ENCODE measurements around the gene CYP26B1.
A peak's percentile ranks its signal among the peaks of the same experiment; 100 is the strongest.

Gene CYP26B1, protein sequence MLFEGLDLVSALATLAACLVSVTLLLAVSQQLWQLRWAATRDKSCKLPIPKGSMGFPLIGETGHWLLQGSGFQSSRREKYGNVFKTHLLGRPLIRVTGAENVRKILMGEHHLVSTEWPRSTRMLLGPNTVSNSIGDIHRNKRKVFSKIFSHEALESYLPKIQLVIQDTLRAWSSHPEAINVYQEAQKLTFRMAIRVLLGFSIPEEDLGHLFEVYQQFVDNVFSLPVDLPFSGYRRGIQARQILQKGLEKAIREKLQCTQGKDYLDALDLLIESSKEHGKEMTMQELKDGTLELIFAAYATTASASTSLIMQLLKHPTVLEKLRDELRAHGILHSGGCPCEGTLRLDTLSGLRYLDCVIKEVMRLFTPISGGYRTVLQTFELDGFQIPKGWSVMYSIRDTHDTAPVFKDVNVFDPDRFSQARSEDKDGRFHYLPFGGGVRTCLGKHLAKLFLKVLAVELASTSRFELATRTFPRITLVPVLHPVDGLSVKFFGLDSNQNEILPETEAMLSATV

DNA sequence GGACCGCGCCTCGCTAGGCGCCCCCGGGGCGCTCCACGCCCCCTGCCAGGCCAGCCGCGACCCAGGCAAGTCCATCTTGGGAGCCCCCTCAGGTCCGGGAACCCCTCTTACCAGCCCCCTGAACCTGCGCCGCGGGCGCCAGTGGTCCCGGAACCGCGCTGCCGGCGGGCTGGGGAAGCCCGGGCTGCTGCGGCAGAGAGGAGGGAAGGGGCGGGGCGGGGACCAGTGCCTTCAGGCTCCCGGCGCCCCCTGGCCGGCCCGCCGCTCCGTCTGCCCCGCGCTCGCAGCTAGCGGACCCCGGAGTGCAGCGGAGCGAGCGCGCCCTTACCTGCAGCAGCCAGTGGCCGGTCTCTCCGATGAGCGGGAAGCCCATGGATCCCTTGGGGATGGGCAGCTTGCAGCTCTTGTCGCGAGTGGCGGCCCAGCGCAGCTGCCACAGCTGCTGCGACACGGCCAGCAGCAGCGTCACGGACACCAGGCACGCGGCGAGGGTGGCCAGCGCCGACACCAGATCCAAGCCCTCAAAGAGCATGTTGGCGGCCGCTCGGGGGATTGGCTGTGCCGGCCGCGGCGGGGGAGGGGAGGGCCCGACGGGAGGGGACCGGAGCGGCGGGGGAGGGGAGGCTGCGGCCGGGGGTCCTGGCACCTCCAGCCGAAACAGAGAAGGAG lies at the start of gene CYP26B1:
TSS of gene CYP26B1 (minus strand) at position 560 of the 669 bp plus-strand sequence. CDS start at position 532, 28 bp downstream.
- no peak for DNase-seq

DNA sequence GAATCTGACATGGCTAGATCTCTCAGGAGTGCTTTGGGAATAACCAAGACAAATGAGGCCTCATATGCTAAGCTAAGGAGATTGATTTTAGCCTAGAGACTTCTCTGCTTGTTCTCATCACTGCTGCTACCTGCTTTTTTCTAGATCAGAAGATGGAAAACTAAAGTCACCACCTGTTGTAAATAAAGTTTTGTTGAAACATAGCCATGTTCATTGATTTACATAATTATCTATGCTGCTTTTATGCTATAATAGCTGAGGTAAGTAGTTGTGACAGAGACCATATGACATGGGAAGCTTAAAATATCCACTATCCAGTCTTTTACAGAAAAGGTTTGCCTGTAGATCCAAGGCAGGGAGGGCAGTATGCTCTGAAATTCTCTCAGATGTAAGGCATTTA lies 46.1 kb upstream of the CYP26B1 start:
- no peak for DNase-seq

DNA sequence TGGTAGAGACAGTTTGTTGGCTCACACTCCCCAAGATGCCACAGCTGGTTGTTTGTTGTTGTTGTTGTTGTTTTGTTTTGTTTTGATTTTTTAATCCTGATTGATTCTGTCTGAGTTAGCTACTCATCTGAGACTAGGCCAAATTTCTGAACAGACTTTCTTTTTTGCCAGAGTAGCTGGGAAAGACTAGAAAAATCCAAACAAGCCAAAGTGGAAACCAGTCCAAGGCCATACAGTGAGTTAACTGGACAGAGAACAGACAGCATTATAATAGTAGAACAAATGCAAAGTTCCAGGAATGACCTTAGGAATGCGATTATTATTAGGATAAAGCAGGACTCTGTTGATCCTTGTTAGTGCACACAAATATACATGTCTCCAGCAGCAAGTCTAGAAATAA lies 43.8 kb upstream of the CYP26B1 start:
- DNase-seq: no peak

DNA sequence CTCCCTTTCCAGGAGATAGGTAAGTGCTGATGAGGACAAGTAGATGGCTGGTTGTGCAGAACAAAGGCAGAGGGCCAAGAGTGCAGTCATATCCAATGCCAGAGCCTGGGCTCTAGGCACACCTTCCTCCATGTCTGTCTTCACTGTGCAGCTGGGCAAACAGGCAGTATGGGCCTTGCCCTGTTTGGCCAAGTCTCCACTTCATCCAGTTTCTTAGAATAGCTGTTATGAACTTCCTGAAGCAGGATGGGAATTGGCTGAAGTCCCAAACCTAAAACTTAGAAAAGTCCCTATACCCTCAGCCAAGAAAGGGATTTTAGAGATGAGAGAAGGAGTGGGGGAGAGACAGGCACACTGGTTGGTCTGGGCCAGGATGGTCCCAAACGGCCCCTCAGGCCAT lies 37.5 kb upstream of the CYP26B1 start:
- DNase-seq: no peak

DNA sequence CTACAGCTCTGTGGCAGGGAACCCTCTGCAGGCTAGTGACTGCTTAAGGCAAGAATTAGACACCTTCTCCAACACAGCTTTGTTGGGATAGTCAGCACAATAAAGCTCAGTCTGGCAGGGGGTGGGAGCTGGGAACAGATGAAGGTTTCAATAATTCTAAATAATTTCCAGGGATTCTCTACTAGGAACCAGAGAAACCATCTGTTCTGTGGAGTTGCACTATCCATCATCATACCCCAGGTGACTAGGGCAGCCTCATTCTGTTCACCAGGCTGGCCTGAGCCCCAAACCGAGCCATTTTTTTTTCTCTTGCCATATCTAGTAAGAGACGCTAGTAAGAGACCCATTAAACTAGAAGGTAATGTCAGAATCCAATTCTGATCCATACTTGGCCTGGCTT lies 35.8 kb upstream of the CYP26B1 start:
- no peak for DNase-seq

DNA sequence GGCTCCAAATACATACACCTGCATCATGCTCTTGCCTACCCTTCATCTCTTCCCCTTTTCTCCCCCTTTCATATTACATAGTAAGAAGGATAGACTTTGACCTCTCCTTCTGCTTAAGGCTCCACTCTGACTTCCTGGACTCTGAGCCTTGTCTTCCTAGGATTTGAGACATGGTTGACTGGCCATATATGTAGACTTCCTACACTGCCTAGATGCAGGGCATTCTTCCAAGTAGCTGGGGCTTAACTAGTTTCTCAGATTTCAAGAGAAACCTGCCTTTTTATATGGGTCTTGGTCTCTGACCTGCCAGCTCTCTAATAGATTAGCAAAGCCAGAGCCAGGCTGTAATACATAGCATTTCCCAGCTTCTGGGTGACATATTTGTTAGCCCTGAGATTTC lies 35.4 kb upstream of the CYP26B1 start:
- no peak for DNase-seq

DNA sequence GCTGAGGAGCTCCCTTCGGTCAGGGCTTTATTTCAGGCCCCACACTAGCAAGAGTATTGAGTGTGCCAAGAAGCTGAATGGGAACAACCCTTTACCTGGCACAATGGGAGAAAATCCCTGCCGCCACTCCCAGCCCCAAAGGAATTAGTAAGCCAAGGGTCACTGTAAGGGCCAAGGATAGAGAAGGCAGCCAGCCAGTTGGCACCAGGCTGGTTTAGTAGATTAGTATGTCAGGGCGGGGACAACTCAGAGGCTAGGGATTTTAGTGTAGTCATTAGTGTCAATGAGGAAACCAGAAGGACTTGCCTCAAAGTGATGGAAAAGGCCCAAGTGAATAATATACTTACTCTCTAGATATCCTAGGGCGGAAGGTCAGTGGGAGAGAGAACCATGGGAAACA lies 34.9 kb upstream of the CYP26B1 start:
- no peak for DNase-seq

DNA sequence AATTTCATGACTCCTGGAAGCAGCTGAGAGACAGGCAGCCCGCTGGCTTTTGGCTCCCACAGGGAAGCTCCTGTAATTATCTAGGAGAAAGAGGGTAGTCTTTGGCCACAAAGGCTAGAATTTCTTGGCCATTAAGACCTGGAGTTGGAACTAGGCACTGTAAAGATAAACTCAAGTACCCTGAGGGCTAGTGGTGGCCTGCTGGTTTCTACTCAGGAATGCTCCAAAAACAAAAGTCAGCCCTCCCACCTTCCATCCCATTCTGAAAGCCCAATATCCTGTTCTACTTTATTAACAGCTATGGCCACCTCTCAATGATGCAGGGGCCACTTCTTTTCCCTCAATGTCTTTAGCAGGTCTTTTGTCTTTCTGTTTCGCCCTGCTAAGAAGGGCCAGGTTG lies 34.0 kb upstream of the CYP26B1 start:
- no peak for DNase-seq

DNA sequence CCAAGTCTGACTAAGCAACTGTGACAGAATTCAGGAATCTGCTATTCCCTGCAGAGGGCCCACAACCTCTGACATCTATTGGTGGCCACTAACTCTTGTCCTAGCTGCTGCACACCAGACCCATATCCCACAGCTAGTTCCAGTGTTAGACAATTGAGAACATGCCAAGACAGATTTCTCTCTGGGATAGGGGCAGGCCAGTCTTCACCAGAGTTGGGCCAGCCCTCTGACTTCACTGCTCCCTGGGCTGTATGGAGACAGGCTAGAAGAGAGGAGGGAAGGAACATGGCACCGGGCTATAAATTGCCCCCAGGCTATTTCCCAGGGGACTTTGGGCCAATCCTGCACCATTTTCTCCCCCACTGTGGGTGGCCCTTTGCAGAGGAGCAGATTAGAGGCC lies 32.7 kb upstream of the CYP26B1 start:
- DNase-seq: no peak

DNA sequence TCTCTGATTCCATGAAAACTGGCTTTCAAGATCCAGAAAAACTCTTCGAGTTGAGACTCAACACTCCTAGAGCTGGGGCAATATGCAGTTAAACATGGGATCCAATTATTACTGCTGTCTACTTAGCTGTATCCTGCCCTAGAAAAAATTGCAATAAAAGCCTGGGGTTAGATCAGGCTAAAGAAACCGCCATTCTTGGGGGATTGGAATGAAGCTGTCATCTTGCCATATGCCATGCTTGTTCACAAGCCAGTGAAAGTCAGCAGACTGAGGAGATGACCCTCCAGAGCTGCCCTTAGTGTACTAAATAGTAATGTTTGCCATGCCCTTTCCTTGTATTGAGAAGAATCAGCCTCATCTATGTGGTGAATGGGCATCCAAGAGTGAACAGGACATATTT lies 30.9 kb upstream of the CYP26B1 start:
- no peak for DNase-seq

DNA sequence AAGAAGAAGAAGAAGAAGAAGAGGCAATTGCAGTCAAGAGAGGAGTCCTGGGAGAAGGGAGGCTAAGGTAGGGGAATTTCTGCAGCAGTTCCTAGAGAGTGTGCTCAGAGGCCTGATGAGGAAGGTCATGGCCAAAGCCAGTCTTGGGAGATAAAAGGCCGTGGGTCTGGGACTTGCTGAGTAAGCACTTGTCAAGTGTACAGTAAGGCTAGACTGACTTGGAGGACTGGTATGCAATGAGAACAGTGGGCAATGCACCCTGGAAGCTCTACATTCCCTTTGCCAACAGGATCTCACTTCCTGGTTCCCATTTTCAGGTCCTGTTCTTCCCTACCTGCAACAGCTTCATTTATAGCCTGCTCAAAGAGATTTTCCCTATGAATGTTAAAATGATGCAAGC lies 28.6 kb upstream of the CYP26B1 start:
- DNase-seq: no peak

DNA sequence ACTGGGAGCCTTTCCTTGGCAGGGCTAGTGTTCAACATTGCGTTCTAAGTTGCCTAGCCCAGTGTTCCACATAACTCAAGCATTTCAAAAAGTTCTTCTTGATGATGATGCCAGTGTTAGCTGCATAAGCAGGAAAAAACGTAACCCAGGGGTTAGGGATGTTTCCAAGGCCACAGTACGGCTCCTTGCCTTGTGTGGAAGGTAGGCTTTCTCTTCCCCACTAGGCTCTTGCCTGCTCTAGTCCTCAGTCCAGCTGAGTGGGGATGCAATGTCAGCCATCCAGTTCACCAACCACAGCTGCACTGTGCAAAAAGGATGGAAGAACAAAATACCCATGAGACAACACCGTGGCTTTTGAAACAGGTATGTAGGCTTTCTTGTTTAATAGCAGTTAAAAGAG lies 28.0 kb upstream of the CYP26B1 start:
- no peak for DNase-seq

DNA sequence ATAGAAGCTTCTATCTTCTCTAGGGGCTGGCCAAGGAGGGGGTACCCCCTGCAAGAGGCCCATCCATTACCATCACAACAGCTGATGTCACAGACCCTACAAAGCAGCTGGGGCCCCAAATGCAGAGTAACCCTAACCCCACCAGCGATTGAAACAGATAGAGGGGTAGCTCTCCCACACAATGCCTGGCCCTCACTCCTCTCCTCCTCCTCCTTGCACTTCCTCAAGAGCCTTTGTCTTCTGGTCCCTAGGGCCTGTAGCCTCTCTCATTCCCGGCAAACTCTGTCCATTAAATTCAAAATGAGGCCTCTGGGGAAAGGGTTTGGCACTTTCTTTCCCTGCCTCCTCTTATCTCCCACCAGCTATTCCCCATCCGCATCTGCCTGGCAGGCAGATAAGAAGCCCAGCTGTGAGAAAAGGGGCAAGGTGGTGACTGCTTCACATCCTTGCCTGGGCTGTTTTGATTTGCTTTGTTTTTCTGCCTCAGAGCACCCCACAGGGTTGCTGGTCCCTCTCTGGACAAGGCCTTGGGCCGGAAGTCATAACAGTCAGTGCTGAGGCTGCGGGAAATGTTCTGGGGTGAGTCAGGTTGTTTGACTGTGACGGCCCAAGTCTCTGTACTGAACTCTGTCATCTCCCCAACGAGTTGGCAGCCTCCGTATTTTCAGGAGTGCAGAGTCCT lies 26.1 kb upstream of the CYP26B1 start:
- DNase-seq: no peak

DNA sequence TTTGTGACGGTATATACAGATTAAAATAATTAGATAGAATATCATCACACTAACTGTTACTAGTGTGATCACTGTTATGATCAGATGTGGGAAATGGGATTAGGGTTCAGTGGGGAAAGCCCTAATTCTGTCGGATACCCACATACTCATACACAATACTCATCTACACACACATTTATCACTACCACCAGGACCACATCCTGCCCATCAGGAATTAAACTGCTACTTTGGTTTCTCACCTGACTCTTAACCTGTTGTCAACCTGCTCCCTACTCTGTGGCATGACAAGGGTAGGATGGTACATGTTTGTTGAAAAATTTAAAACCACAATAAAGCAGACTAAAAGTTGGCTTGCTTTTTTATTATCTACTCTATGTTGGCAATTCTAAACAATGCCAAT lies 24.8 kb upstream of the CYP26B1 start:
- DNase-seq: no peak

DNA sequence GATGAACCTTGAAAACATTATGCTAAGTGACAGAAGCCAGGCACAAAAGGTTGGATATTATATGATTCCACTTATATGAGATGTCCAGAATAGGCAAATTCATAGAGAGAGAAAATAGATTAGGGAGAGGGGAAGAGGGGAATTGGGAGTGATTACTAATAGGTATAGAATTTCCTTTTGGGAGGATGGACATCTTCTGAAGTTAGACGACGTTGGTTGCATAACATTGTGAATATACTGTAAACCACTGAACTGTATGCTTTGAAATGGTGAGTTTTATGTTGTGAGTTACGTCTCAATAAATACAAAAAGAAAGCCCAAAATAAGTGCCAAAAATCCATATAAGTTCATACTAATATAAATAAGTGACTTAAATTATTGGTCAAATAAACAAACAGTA lies 18.6 kb upstream of the CYP26B1 start:
- DNase-seq: no peak

DNA sequence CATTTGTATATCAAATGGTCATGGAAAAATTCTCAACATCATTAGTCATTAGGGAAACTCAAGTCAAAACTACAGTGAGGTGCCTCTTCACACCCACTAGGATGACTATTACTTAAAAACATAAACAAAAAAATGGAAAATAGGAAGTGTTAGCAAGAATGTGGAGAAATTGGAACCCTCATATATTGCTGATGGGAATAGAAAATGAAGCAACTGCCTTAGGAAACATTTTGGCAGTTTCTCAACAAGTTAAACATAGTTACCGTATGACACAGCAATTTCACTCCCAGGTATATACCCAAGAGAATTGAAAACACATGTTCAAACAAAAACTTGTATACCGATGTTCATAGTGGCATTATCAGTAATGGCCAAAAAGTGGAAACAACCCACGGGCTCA lies 18.1 kb upstream of the CYP26B1 start:
- DNase-seq: peak in 1 of 3 donors; percentile 30

DNA sequence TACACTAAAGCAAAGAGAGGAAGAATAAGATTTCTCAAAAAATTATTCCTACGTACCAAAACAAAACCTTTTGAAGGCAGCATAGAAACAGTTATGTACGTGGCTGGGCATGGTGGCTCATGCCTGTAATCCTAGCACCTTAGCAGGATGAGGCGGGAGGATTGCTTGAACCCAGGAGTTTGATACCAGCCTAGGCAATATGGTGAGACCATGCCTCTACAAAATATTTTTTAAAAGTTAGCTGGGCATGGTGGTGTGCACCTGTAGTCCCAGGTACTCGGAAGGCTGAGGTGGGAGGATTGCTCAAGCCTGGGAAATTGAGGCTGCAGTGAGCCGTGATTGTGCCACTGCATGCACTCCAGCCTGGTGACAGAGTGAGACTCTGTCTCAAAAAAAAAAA lies 14.9 kb upstream of the CYP26B1 start:
- no peak for DNase-seq

DNA sequence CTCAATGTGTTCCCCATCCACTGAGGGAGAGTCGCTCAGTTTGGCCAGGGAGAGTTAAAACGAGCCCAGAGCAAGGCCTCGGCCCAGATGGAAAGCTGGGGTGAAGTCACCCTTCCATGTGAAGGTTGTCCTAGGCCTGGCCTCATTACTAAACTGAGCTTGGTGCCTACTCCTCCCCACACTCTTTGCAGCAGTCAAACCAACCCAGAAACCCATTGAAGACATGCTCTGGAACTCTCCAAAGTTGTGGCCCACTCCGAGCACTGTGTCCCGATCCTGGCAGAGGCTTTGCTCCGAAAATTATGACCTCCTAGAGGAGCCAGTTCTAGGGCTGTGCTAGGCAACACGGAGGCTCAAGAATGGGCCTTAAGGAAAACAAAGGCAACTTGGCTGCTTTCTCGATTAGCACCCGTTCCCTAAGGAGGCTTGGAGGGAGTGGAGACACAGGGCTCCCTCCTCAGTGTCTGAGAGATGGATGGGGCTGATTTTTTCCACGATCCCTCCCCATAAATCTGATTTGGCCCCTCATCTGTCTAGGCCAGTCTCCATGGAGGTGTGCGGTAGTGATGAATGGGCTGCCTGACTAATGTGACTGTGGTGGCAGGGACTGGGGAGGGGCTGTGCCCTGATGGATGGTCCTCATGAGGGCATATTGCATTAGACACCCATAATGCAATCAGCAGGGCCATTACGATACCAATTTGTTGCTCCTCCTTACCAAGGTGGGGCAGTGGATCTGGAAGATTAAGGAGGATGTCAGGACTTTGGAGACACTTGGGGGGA lies 11.7 kb upstream of the CYP26B1 start:
- DNase-seq: no peak

DNA sequence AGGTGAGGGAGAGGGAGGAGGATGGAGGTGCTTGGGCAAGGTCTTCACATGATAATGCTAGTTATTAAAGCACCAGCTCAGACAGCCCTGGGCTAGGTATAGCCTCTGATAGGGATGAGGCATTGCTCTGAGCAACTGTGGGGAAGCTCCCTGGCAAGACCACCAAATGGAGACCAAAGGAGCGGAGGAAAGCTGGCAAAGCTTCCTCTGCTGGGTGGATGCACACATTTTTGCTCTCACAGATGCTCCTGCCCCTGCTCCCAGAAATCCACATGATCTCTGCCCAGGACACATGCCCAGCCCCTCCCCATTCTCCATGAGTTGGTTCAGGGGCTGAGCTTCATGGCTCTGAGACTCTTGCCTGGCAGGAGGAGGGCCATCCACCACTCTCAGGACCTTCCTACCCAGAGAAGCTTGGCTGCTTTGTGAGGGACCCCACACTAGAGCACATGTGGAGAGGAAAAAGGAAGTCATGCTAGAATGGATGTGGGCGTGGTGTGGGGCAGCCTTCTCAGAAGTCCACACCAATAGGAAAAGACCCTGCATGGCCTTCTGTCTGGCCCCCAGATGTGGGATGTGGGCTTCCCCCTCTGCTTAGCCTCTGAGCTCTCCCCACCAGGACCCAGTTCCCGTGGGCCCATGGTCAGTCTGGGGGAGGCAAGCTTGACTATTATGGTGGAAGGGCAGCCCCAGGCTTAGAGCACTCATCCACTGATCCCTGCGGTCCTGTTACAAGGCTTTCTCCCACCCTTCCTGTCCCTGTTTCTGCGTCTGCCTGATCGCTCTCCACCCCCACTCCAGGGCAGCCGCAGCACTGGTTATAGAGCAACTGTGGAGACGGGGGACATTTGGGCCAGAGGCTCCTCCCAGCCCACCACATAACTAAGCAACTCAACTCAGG lies 10.5 kb upstream of the CYP26B1 start:
- DNase-seq: no peak

DNA sequence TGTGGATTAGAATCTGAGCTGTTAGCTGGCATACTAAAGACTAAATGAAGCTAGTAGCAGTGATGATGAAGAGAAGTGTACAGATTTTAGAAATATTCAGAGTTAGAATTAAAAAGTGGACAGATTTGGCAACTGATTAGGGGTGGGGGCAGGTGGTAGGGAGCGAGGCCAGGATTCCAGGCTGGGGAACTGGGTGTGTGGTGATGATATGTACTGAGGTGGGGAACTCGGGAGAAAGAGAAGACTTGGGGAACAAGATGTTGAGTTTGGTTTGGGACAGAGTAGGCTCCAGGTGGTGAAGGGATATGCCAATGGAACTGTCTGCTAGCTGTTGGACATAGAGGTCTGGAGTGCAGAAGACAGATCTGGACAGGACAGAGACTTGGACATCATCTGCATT lies 9.2 kb upstream of the CYP26B1 start:
- DNase-seq: no peak

DNA sequence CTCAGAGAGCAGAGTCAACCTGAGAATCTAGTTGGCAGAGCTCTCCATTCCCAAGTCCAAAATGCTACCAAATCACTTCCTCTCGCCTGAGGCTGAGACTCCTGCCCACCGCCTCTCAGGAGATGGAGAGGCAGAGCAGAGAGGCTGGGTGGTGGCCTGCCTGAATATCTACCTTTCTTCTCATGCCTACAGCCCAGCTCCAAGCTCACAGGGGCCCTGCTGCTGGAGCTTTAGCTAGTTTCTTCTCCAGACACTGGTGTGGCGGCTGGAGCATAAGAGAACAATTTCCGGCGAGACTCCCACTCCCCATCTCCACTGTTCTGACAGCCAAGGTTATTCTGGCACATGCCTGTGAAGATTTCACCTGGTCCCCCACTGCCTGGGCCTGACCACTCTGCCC lies 8.1 kb upstream of the CYP26B1 start:
- DNase-seq: no peak

DNA sequence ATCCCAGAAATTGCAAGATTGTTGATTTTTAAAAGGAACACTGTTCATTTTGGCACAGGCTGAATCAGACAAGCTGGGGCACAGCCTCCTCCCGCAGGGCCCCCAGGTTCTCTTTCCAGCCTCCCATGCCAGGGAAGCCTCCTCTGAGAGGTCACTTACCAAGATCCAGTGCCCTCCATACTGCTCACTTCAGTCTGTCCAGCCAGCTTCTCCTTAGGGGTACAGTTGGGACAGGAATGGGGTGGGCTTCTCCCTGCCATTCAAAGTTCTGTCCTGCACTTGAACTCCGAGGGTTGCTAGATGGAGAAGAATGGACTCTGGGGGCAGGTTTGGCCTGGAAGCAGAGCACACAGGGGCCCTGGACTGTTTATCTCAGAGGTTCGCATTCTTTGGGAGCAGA lies 7.5 kb upstream of the CYP26B1 start:
- DNase-seq: no peak
